ENCODE data around the gene OR51B5.

- TF ChIP-seq BHLHE40 (IDR thresholded peaks at IDR 0.05; ENCODE audit: borderline replicate concordance) (no peak), SP1 (IDR thresholded peaks at IDR 0.05) (no peak), SUZ12 (IDR thresholded peaks at IDR 0.05) (no peak), FOXA1 (IDR thresholded peaks at IDR 0.05) (no peak), LEF1 (IDR thresholded peaks at IDR 0.05; ENCODE audit: borderline replicate concordance) (no peak), HDGF (IDR thresholded peaks at IDR 0.05; ENCODE audit: borderline replicate concordance) (no peak), FOXM1 (IDR thresholded peaks at IDR 0.05; ENCODE audit: borderline replicate concordance) (no peak), PKNOX1 (IDR thresholded peaks at IDR 0.05) (no peak), NFRKB (IDR thresholded peaks at IDR 0.05) (no peak)
Measured at GRCh38 chr11:5304046-5304445, 39.3 kb downstream of the OR51B5 start.

Measured in HEK293T (cell line).